OCI-M1 (cell line): ENCODE measurements around the gene STK25.
"Not testable (repeated sequence)": the region's sequence is repeated elsewhere in the genome, so short reads cannot be mapped to it uniquely, and the experiment has no call there.

Source experiments
- DNase-seq: peaks from one replicate; lab custom pipeline; 2025; lab: John Stamatoyannopoulos, UW

STK25 gene

DNA sequence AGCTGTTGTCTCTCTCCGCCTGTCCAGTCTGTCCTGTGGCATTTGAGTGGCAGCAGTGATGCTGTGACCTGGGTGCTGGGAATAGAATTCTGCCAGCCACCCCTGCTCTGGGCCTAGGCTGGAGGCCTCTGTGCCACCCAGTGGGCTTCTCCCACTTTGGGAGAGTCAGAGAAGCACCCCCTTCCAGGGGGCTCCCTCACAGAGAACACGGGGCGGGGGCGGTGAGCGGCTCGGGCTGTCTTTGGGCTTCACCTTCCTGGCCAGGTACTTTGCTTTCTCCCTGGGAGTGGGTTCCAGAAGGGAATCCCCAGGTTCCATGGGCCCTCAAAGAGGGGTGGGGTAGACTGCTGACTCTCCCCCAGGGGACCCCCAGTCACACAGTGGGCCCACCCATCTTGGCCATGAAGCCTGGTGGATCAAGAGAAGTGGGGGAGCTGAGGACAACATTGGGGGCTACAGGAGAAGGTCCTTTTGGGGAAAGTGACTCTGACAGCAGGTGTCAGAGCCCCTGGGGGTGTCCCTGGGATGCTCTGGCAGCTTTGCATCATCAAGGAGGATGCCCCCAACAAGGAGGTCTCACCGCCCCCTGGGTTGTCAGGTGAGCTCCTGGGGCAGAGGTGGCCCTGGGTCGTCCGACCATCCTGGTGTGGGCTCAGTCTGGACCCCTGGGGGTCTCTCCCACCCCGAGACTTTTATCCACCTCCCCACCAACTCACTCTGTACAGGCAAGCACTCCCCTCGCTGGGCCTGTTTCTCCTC, 31.4 kb upstream of the STK25 start:
- DNase-seq = no peak

- DNase-seq = no peak
Measured at GRCh38 chr2:241538838-241539615, 30.6 kb upstream of the STK25 start.

DNA sequence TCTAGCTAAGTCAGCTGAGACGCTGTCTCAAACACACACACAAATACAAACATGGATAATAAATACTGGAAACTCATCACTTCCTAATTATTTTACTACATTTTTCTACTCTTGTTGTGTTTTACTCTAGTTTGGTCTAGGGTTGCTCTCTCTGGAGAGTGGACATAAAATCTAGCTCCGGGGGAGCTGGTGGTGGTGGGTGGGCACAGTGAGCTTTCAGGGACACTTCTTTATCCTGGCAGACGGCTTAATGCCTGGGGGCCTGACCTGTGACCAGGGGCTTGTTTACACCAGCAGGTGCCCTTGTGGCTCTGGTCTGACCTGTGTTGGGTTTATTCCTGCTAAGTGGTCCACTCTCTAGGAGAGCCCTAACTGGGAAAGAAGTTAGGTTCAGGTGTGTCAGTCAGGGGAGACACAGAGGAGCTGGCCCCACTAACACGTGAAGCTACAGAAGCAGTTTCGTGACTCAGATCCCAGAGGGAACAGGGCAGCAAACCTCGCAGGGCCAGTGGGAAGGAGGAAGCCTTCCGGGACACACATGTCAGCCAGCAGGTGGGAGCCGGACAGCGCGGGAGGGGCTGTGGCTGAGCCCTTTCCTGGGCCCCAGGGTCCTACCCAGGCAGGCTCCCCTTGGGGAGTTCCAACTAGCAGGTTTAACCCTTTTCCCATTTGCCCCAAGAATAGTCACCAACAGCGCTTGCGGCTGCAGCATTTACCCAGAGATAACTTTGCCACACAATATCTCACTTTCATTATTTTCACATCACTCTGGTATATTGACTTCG, 27.7 kb upstream of the STK25 start:
- no peak for DNase-seq

- DNase-seq = no peak
Measured at GRCh38 chr2:241534701-241535375, 26.5 kb upstream of the STK25 start.

- DNase-seq = no peak
Measured at GRCh38 chr2:241534293-241534692, 25.9 kb upstream of the STK25 start.

DNA sequence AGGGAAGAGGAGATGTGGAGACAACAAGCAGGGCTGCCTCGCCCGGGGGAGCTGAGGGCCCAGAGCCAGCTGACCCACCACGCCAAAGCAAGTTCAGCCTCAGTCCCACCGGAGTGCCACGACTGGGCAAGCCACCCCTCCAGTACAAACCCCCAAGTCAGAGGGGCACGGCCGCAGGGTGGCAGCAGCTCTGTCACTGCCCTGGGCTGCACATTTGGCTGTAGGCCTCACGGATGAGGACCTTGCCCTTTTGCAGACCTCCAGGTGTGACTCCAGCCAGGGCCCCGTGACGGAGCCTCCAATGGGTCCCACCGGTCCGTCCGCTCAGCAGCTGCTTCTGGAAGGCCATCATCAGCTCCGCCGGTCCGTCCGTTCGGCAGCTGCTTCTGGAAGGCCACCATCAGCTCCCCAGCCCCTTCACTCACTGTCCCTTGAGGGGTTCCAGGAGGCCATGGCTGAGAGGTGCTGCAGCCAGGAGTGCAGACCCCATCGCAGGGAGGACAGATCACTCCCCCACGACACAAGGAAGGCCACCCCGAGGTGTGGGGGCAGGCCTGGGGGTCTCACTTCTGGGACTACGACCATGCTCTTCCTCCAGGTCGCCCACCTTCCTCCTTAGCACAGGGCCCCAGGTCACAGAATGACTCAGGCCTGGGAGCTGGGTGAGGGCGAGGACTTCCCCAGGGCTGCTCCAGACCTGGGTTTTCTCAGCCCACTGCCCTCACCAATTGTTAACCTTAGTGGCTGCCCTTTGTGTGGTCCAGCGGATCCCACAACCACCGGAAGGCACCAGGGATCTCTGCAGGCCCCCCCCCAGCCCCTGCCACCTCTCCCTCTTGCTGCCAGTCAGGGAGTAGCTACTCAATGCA, 24.6 kb upstream of the STK25 start:
- DNase-seq = no peak

DNA sequence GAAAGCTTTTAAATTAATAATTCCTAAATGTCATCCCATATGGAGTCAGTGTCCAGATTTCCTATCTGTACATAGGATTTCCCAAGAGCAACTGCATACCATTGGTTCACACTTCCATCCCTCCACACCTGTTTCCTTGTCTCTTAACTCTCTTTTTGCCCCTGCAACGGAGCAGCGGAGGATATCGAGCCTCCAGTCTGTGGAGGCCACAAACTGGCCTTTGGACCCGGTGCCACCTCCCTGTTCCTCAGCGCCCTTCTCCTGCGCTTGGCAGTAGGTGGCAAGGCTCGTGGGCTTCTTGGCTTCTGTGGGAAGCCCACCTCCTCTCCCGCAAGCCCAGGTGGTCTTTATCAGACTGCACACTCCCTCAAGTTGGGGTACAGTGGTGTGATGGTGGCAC, 23.8 kb upstream of the STK25 start:
- DNase-seq = no peak

DNA sequence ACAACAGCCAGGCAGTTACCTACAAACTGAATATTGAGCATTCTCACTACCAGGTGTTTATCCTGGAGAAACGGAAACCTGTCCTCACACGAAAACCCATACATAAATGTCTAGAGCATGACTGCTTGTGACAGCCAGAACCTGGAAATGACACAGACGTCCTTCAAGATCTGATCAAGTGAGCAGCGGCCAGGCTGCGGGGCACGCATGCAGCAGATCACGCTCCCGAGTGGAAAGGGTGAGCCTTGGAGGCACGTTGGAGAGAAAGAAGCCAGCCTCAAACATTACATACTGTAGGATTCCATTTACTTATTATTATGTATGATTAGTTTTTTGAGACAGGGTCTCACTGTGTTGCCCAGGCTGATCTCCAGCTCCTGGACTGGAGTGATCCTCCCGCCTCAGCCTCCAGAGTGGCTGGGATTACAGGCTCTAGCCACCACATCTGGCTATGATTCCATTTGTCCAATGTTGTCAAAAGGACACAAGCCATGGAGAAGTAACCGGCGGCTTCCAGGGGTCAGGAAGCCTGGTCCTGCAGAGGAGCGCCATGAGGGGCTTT, 22.9 kb upstream of the STK25 start:
- no peak for DNase-seq

DNA sequence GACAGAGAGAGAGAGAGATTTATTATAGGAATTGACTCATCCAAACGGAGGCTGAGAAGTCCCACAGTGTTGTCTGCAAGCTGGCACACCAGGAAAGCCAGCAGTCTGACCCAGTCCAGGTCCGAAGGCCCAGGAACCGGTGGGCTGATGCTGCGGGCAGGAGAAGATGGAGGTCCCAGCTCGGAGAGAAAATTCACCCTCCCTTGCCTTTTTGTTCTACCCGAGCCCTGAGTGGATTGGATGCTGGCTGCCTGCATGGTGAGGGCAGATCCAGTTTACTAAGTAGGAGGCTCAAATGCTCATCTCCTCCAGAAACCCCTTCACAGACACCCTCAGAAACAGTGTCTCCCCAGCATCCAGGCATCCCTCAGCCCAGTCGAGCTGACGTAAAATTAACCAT, 22.2 kb upstream of the STK25 start:
- no peak for DNase-seq

GRCh38 chr2:241525818-241526780, 17.7 kb upstream of the STK25 start:
- not testable (repeated sequence) for DNase-seq

DNA sequence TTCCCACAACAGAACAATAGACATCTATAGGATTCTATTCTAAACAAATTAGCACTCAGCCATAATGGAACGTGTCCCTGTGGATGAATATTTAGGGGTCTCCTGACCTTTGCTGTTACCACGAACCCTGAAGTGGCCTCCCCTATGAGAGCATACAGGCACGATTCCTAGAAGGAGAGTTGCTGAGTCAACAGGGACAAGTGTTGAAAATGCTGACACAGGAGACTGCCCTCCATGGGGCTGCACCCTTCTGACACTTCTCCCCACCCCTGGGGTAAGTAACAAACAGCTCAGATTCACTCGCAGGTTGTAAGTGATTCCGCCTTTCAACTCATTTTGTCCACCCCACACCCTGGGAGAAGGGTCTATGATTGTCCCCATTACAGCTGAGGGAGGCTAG, 14.1 kb upstream of the STK25 start:
- no peak for DNase-seq

DNA sequence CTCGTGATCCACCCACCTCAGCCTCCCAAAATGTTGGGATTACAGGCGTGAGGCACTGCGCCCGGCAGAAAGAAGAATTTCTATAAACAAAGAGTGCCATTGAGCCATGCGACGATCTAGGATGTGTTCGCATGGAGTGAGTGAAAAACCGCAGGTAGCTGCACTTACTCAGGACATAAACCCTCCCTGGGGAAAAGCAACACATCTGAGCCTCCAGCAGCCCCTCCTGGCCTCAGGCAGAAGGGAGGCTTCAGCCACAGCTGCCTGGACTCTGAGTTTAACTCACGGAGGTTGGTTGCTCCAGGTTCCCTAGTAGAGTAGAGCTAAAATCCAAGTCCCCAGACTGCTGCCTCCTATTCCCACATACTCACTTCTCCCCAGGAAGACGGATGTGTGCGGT, 11.3 kb upstream of the STK25 start:
- DNase-seq = no peak

DNA sequence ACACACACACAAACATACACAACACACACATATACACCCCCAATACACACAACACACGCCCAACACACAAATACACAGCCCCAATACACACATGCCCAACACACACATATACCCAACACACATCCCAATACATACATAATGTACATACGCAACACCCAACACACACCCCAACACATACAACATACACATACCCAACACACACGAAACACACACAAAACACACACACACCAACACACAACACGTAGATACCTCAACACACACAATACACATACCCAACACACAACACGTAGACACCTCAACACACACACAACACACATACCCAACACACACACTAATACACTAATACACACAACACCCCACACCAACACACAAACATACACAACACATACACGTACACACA, 8.9 kb upstream of the STK25 start:
- no peak for DNase-seq

DNA sequence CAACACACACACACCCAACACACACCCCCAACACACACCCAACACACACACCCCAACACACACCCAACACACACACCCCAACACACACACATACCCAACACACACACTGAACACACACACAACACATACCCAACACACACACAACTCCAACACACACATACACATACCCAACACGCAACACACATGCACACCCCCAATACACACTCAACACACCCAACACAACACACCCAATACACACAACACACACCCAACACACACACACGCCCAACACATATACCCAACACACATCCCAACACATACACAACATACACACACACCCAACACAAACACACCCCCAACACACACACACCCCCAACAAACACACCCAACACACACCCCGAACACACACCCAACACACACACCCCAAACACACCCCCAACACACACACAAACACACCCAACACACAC, 8.2 kb upstream of the STK25 start:
- no peak for DNase-seq

DNA sequence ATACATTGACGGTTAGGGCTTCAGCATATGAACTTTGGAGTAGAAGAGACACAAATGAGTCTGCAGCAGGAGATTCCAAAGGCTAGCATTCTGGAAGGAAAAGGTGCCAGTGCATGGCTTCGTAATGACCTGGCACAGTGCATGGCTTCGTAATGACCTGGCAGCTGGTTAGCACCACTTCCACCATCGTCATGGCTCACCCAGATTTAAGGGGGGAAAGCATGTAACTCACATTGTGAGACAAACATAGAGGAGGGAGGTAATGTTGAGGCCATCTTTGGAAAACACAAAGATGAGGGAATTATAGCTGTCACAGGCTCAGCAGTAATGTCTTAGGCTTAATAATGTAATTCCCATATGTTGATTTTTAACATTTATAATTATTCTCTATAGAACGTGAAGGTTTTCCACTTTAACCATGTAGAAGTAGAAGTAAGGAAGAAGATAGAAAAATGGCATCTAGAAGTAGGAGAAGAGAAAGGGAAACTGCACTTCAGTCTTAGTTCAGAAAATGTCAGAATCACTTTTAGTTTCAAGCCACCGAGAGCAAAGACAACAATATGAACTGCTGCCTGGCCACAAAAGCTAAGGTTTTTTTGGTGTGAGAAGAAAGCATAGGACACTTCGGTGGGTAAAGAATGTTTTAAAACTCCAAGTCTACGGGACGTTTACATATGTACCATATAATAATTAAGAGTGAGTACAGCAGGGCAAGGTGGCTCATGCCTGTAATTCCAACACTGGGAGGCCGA, 6.8 kb upstream of the STK25 start:
- no peak for DNase-seq

- DNase-seq = no peak
Measured at GRCh38 chr2:241514553-241514952, 6.2 kb upstream of the STK25 start.

- no peak for DNase-seq
Measured at GRCh38 chr2:241511091-241511741, 2.8 kb upstream of the STK25 start.

- no peak for DNase-seq
Measured at GRCh38 chr2:241509155-241509784, 886 bp upstream of the STK25 start.
